Smooth muscle cell (in vitro differentiated cells): ENCODE measurements around the gene C1R. TPM values are rescaled to one million over a fixed set of nuclear protein-coding genes. Genes with fewer than 3 reads are reported as not detected.

Experiments used
- DNase-seq: peaks from one replicate; lab custom pipeline; 2025; ENCODE audit not compliant: unreplicated experiment; lab: John Stamatoyannopoulos, UW
- H2AFZ ChIP-seq: fragments of 200-600 bp; sonication (generic); 2 replicates; pipeline ENCODE4 v1.6.0; 2016; ENCODE audit warnings: antibody characterized with exemption, low read depth, mild to moderate bottlenecking
- H3F3A ChIP-seq: fragments of 200-600 bp; sonication (generic); 2 replicates; pipeline ENCODE4 v1.6.0; 2017; ENCODE audit warnings: antibody characterized with exemption, low read depth
- H3K27ac ChIP-seq: fragments of 200-600 bp; sonication (generic); 2 replicates; pipeline ENCODE4 v1.5.1; 2016; ENCODE audit warnings: low read depth, mild to moderate bottlenecking
- H3K27me3 ChIP-seq: fragments of 200-600 bp; sonication (generic); 2 replicates; pipeline ENCODE4 v1.6.1; 2016; ENCODE audit warnings: low read depth, mild to moderate bottlenecking
- H3K36me3 ChIP-seq: fragments of 200-600 bp; sonication (generic); 2 replicates; pipeline ENCODE4 v1.5.1; 2016; ENCODE audit warnings: low read depth
- H3K4me1 ChIP-seq: fragments of 200-600 bp; sonication (generic); 2 replicates; pipeline ENCODE4 v1.5.1; 2016; ENCODE audit warnings: low read depth
- H3K4me2 ChIP-seq: fragments of 200-600 bp; sonication (generic); 2 replicates; pipeline ENCODE4 v1.6.0; 2016; ENCODE audit warnings: mild to moderate bottlenecking
- H3K4me3 ChIP-seq: fragments of 200-600 bp; sonication (generic); 2 replicates; pipeline ENCODE4 v1.5.1; 2016; ENCODE audit warnings: mild to moderate bottlenecking
- H3K79me2 ChIP-seq: fragments of 200-600 bp; sonication (generic); 2 replicates; pipeline ENCODE4 v1.6.0; 2016; ENCODE audit warnings: low read depth, mild to moderate bottlenecking
- H3K9ac ChIP-seq: fragments of 200-600 bp; sonication (generic); 2 replicates; pipeline ENCODE4 v1.6.0; 2016; ENCODE audit warnings: low read depth
- H3K9me3 ChIP-seq: fragments of 200-600 bp; sonication (generic); replicated peaks from 2 replicates; pipeline ENCODE4 v1.5.1; 2016; ENCODE audit warnings: low read depth
- H4K20me1 ChIP-seq: fragments of 200-600 bp; sonication (generic); 2 replicates; pipeline ENCODE4 v1.6.0; 2016; ENCODE audit warnings: low read depth
- WGBS: methylation state at CpG from one replicate; pipeline ENCODE4 v1.1.7; 2016; ENCODE audit warnings: low lambda C conversion rate; 5-methylcytosine and 5-hydroxymethylcytosine counted together
- polyA plus RNA-seq: library from polyadenylated mRNA; unstranded; fragments of >200 nt; fragmentation: Nextera tagmentation; extraction: Ambion mirVana; gene quantifications from 2 replicates; pipeline ENCODE4 v1.2.1, GENCODE V29; 2016
- total RNA-seq: library from RNA; depleted of rRNA; stranded (reverse); fragments of >200 nt; gene quantifications from 2 replicates; pipeline ENCODE4 v1.2.3, GENCODE V29; 2014
- TF ChIP-seq, protein P1 (sequence below): fragments of 200-600 bp; sonication (generic); IDR thresholded peaks from 2 replicates; pipeline ENCODE4 v1.5.1; 2017; ENCODE audit warnings: borderline replicate concordance, mild to moderate bottlenecking, antibody characterized with exemption; ENCODE audit not compliant: insufficient read depth, poor library complexity, severe bottlenecking

Gene C1R
- total and polyA plus RNA-seq, 2 experiments from 2014 or later, result 51.2 to 83.8 TPM

DNA sequence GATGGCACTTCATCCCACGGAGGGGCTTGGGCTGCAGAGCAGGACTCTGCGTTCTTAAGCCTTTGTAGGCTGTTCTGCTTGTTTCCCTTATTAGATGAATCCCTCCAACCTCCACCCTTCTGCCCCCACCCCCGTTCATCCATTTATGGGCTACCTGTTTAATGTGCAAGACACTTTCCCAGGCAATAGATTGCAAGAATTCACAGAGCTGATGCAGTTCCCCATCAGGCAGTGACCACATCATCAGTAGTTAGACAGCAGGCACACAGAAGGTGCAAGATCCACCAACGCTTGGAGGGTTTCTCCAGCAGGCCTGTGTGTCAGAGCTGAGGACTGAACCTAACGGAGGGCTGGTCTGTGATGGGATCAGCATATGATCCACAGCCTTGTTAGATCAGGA is 1.2 kb upstream of the C1R start:
- Histone ChIP-seq H3K27ac (no peak overlapping the region), H3K27me3 (no peaks in the 10 kb centered on the region), H3F3A (no peaks in the 10 kb centered on the region), H3K4me2 (no peak overlapping the region), H2AFZ (no peak overlapping the region), H3K79me2 (no peaks in the 10 kb centered on the region), H3K4me1 (no peaks in the 10 kb centered on the region), H3K36me3 (no peaks in the 10 kb centered on the region), H3K9ac (no peak overlapping the region), H4K20me1 (no peaks in the 10 kb centered on the region), H3K9me3 (no peaks in the 10 kb centered on the region), H3K4me3 (no peak overlapping the region)
- TF ChIP-seq, protein P1, sequence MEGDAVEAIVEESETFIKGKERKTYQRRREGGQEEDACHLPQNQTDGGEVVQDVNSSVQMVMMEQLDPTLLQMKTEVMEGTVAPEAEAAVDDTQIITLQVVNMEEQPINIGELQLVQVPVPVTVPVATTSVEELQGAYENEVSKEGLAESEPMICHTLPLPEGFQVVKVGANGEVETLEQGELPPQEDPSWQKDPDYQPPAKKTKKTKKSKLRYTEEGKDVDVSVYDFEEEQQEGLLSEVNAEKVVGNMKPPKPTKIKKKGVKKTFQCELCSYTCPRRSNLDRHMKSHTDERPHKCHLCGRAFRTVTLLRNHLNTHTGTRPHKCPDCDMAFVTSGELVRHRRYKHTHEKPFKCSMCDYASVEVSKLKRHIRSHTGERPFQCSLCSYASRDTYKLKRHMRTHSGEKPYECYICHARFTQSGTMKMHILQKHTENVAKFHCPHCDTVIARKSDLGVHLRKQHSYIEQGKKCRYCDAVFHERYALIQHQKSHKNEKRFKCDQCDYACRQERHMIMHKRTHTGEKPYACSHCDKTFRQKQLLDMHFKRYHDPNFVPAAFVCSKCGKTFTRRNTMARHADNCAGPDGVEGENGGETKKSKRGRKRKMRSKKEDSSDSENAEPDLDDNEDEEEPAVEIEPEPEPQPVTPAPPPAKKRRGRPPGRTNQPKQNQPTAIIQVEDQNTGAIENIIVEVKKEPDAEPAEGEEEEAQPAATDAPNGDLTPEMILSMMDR, result no peak
- 76% methylated on average over 5 of the region's 5 CpGs for WGBS
- no peak for DNase-seq

DNA sequence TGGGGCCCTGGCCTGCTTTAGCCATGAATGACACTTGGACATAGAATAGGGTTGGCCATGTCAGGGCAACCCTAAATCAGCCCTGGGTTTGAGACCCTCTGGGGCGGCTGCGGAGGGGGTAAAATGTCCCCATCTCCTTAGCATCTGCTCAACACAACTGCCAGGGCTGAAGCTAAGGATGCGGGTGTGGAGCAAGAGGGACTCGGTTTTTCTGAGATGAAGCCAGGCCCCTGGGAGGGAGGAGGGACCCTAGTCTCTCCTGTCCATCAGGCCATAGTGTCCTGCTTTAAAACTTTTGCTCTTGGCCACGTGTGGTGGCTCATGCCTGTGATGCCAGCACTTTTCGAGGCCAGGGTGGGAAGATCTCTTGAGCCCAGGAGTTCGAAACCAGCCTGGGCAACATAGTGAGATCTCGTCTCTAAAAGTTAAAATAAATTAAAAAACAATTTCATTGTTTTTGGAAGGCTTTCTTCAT is 778 bp upstream of the C1R start:
- peak overlapping the region; percentile 10 for H2AFZ ChIP-seq
- H3K9me3 ChIP-seq, result no peaks in the 10 kb centered on the region
- H3K36me3 ChIP-seq, result no peaks in the 10 kb centered on the region
- DNase-seq, result no peak
- no peaks in the 10 kb centered on the region for H4K20me1 ChIP-seq
- 88% methylated on average over 8 of the region's 8 CpGs for WGBS
- no peak overlapping the region for H3K4me2 ChIP-seq
- H3K27me3 ChIP-seq, result no peaks in the 10 kb centered on the region
- no peaks in the 10 kb centered on the region for H3K79me2 ChIP-seq
- no peak overlapping the region for H3K27ac ChIP-seq
- no peak overlapping the region for H3K9ac ChIP-seq
- H3K4me3 ChIP-seq, result no peak overlapping the region
- H3K4me1 ChIP-seq, result no peaks in the 10 kb centered on the region
- TF ChIP-seq, protein P1, result no peak
- H3F3A ChIP-seq, result no peaks in the 10 kb centered on the region

DNA sequence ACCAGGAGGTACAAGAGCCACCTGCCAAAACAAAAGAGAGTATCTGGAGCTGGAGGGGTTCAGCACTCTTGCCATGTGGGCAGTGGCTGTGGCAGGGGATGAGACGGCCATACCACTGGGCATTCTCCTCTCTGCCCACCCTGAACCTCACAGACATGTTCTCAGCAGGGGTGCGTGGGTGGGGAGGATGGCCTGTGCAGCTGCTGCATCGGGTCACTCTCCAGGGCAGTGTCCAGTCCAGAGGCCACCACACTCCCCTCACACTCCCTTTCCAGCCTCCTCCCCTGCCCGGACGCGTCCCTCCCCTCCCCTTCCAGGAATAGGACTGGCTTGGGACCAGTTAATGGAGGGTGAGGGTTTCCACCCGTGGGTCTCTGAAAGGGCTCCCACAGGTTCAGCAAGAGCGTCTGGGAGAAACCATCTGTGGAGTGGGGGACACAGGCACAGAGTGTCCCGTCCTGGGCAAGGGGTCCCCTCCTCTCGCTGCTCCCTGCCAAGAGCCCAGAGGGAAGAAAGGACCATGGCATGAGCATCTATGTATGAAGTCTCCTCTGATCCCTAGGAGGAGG is 501 bp downstream of the C1R start:
- H3K9ac ChIP-seq, result no peak overlapping the region
- WGBS, result 70% methylated on average over 10 of the region's 10 CpGs
- H3K4me3 ChIP-seq, result peak overlapping the region; percentile 43
- H3K36me3 ChIP-seq, result no peaks in the 10 kb centered on the region
- no peaks in the 10 kb centered on the region for H3K79me2 ChIP-seq
- no peak for DNase-seq
- H4K20me1 ChIP-seq, result no peaks in the 10 kb centered on the region
- peak overlapping the region; percentile 82 for H3K4me2 ChIP-seq
- no peaks in the 10 kb centered on the region for H3K27me3 ChIP-seq
- H3F3A ChIP-seq, result no peaks in the 10 kb centered on the region
- TF ChIP-seq, protein P1, result no peak
- peak overlapping the region; percentile 10 for H2AFZ ChIP-seq
- no peak overlapping the region for H3K27ac ChIP-seq
- H3K9me3 ChIP-seq, result no peaks in the 10 kb centered on the region
- H3K4me1 ChIP-seq, result no peaks in the 10 kb centered on the region

DNA sequence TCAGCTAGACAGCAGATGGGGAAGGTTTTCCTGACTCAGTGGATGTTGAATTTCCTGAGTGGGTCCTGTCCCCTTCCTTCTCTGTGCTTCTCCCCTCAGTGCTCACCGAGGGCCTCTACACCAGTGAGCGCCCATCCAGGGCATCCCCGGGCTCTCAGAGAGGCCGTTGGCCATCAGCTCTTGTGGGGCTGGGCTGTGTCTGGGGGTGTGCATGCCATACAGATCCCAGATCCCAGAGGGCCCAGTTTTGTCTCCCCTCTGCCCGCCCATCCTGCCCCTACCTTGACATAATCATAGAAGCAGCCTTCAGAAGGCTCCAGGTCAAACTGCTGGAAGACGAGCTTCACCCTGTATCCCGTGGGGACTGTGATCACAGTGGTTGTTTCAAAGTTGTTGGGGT is 1.1 kb downstream of the C1R start:
- no peak for DNase-seq
- no peaks in the 10 kb centered on the region for H3K4me1 ChIP-seq
- H3K9ac ChIP-seq, result no peak overlapping the region
- no peaks in the 10 kb centered on the region for H3F3A ChIP-seq
- H3K4me2 ChIP-seq, result peak overlapping the region; percentile 82
- 98% methylated on average over 7 of the region's 7 CpGs for whole genome bisulfite sequencing
- no peaks in the 10 kb centered on the region for H3K36me3 ChIP-seq
- H3K27me3 ChIP-seq, result no peaks in the 10 kb centered on the region
- no peaks in the 10 kb centered on the region for H3K9me3 ChIP-seq
- no peak overlapping the region for H3K4me3 ChIP-seq
- no peaks in the 10 kb centered on the region for H4K20me1 ChIP-seq
- H2AFZ ChIP-seq, result no peak overlapping the region
- no peaks in the 10 kb centered on the region for H3K79me2 ChIP-seq
- TF ChIP-seq, protein P1, result no peak
- H3K27ac ChIP-seq, result no peak overlapping the region
